GM18907 (cell line): ENCODE results near the gene HMX1.

Source experiments
- ATAC-seq: cut with Tn5 transposase; IDR thresholded peaks from one replicate; pipeline ENCODE4 v1.9.1; 2021; ENCODE audit warnings: mild to moderate bottlenecking, moderate library complexity; ENCODE audit not compliant: unreplicated experiment

The HMX1 gene

GRCh38 chr4:8869002-8869897 is 2.4 kb downstream of the HMX1 start:
- ATAC-seq, result no peak

- no peak for ATAC-seq
Observed at GRCh38 chr4:8868321-8869001, 3.2 kb downstream of the HMX1 start.

- no peak for ATAC-seq
Observed at GRCh38 chr4:8867624-8868320, 3.9 kb downstream of the HMX1 start.

GRCh38 chr4:8866828-8867623 is 4.6 kb downstream of the HMX1 start:
- no peak for ATAC-seq

- ATAC-seq, result no peak
Observed at GRCh38 chr4:8866421-8866820, 5.2 kb downstream of the HMX1 start.

- ATAC-seq, result no peak
Observed at GRCh38 chr4:8865681-8866310, 5.8 kb downstream of the HMX1 start.

- no peak for ATAC-seq
Observed at GRCh38 chr4:8864912-8865680, 6.5 kb downstream of the HMX1 start.

- ATAC-seq, result no peak
Observed at GRCh38 chr4:8863686-8864682, 7.7 kb downstream of the HMX1 start.

GRCh38 chr4:8862800-8863685 is 8.6 kb downstream of the HMX1 start:
- ATAC-seq, result no peak

GRCh38 chr4:8862334-8862733 is 9.3 kb downstream of the HMX1 start:
- ATAC-seq, result no peak

GRCh38 chr4:8861576-8862295 is 9.9 kb downstream of the HMX1 start:
- ATAC-seq, result no peak

GRCh38 chr4:8860892-8861575 is 10.6 kb downstream of the HMX1 start:
- no peak for ATAC-seq

- no peak for ATAC-seq
Observed at GRCh38 chr4:8860096-8860891, 11.3 kb downstream of the HMX1 start.

GRCh38 chr4:8859550-8860095 is 12.0 kb downstream of the HMX1 start:
- no peak for ATAC-seq

- no peak for ATAC-seq
Observed at GRCh38 chr4:8858701-8859210, 12.9 kb downstream of the HMX1 start.
